PC-3 (cell line): Measurements from ENCODE around the gene DLG2.

ENCODE experiments used
- EZH2 ChIP-seq: fragments of 300-600 bp; sonication (generic); IDR thresholded peaks from one replicate; pipeline ENCODE4 v1.6.1; 2017; ENCODE audit warnings: antibody characterized with exemption, mild to moderate bottlenecking, low read length; ENCODE audit not compliant: unreplicated experiment
- EZH2phosphoT487 ChIP-seq: fragments of 300-600 bp; sonication (generic); IDR thresholded peaks from 2 replicates; pipeline ENCODE4 v1.6.1; 2018; ENCODE audit warnings: mild to moderate bottlenecking, antibody characterized with exemption, low read length, borderline replicate concordance
- TF ChIP-seq, protein P1 (sequence below): fragments of 300-600 bp; sonication (generic); conservative IDR thresholded peaks from 2 replicates; pipeline ENCODE4 v1.5.1; 2017; ENCODE audit warnings: antibody characterized with exemption, low read depth, mild to moderate bottlenecking, low read length

DNA sequence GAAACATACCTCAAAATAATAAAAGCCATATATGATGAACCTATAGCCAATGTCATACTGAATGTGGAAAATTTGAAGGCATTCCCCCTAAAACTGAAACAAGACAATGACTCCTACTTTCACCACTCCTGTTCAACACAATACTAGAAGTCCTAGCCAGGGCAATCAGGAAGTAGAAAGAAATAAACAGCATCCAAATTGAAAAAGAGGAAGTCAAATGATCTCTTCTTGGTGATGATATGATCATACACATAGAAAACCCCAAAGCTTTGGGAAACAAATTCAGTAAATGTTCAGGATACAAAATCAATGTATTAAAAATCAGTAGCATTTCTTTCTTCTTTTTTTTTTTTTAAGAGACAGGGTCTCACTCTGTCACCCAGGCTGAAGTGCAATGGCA lies 109.9 kb downstream of the DLG2 start:
- TF ChIP-seq, protein P1, sequence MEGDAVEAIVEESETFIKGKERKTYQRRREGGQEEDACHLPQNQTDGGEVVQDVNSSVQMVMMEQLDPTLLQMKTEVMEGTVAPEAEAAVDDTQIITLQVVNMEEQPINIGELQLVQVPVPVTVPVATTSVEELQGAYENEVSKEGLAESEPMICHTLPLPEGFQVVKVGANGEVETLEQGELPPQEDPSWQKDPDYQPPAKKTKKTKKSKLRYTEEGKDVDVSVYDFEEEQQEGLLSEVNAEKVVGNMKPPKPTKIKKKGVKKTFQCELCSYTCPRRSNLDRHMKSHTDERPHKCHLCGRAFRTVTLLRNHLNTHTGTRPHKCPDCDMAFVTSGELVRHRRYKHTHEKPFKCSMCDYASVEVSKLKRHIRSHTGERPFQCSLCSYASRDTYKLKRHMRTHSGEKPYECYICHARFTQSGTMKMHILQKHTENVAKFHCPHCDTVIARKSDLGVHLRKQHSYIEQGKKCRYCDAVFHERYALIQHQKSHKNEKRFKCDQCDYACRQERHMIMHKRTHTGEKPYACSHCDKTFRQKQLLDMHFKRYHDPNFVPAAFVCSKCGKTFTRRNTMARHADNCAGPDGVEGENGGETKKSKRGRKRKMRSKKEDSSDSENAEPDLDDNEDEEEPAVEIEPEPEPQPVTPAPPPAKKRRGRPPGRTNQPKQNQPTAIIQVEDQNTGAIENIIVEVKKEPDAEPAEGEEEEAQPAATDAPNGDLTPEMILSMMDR, result no peak
- TF ChIP-seq EZH2 (no peak), EZH2phosphoT487 (no peak)
